Fibroblast of villous mesenchyme (primary cell): ENCODE data around the gene PPP3CB. TPM values are rescaled to one million over a fixed set of nuclear protein-coding genes. Genes with fewer than 3 reads are reported as not detected.
"Not testable (repeated sequence)": the region's sequence is repeated elsewhere in the genome, so short reads cannot be mapped to it uniquely, and the experiment has no call there.

Source experiments
- DNase-seq: peaks from one replicate; pipeline ENCODE4 v3.0.0-alpha.2; 2010; ENCODE audit warnings: low read depth
- H3K4me3 ChIP-seq: 2 replicates; pipeline ENCODE4 v1.5.1; 2011; ENCODE audit warnings: low read depth, mild to moderate bottlenecking, low read length
- total RNA-seq: library from RNA; depleted of rRNA; stranded (reverse); fragments of >200 nt; gene quantifications from 2 replicates; pipeline ENCODE4 v1.2.3, GENCODE V29; 2012
- TF ChIP-seq, protein P1 (sequence below): IDR thresholded peaks from 2 replicates; pipeline ENCODE4 v1.5.1; 2012; ENCODE audit warnings: low read depth, mild to moderate bottlenecking, low read length; ENCODE audit not compliant: insufficient read depth

The PPP3CB gene
- total RNA-seq, 1 donor = 27.2 TPM

DNA sequence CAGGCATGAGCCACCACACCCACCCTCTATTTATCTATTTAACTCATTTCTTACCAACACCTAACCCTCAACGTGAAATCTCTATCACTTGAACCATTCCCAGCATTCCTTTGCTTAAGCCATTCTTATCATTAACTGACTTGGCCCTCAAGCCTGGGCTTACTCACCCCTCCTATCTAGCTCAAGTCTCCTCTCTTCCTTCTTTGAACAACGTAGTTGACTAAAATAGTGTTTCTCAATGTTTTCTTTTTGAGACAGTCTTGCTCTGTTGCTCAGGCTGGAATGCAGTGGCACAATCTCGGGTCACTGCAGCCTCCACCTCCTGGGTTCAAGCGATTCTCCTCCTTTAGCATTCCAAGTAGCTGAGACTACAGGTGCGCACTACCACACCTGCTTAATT is 89.0 kb downstream of the PPP3CB start:
- H3K4me3 ChIP-seq = no peak overlapping the region
- TF ChIP-seq, protein P1, sequence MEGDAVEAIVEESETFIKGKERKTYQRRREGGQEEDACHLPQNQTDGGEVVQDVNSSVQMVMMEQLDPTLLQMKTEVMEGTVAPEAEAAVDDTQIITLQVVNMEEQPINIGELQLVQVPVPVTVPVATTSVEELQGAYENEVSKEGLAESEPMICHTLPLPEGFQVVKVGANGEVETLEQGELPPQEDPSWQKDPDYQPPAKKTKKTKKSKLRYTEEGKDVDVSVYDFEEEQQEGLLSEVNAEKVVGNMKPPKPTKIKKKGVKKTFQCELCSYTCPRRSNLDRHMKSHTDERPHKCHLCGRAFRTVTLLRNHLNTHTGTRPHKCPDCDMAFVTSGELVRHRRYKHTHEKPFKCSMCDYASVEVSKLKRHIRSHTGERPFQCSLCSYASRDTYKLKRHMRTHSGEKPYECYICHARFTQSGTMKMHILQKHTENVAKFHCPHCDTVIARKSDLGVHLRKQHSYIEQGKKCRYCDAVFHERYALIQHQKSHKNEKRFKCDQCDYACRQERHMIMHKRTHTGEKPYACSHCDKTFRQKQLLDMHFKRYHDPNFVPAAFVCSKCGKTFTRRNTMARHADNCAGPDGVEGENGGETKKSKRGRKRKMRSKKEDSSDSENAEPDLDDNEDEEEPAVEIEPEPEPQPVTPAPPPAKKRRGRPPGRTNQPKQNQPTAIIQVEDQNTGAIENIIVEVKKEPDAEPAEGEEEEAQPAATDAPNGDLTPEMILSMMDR = no peak
- no peak for DNase-seq

DNA sequence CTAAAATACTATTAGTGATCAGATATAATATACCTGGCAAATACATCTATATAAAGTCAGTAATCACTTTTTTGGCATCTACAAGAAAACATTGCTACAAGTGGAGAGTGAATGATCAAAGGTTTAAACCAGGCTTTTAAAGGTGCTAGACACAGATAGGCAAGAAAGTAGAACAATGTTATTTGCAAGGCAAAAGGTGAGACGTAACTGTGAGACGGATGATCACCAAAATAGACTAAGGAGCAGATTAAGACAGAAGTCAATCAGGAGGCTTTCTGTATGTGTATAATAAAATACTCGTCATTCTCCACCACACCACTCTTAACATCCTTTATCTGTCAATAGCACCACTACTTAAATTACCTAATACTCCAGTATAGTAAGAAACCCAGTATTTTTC is 90.3 kb downstream of the PPP3CB start:
- TF ChIP-seq, protein P1 = no peak
- H3K4me3 ChIP-seq = no peak overlapping the region
- no peak for DNase-seq

DNA sequence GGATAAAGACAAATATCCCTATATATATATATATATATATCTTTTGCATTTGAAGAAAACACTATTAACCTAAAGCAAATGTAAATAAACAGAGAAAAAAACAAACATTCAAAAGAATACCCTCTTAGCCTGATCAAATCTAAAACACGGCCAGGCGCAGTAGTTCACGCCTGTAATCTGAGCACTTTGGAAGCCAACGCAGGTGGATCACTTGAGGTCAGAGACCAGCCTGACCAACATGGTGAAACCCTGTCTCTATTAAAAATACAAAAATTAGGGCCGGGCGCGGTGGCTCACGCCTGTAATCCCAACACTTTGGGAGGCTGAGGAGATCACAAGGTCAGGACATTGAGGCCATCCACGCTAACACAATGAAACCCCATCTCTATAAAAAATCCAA is 91.1 kb downstream of the PPP3CB start:
- DNase-seq = no peak
- TF ChIP-seq, protein P1 = no peak
- no peak overlapping the region for H3K4me3 ChIP-seq

DNA sequence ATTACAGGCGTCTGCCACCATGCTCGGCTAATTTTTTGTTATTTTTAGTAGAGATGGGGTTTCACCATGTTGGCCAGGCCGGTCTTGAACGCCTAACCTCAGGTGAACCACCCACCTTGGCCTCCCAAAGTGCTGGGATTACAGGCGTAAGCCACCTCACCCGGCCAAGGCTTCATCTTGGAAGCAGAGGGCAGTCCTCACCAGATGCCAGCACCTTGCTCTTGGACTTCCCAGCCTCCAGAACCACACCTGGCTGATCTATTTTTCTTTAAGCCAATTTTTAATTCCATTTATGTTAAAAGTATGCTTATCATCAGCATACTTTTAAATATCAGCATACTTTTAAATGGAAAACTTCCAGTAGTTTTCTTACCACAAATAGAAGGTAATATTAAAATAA is 94.2 kb downstream of the PPP3CB start:
- TF ChIP-seq, protein P1 = no peak
- no peak overlapping the region for H3K4me3 ChIP-seq
- no peak for DNase-seq

DNA sequence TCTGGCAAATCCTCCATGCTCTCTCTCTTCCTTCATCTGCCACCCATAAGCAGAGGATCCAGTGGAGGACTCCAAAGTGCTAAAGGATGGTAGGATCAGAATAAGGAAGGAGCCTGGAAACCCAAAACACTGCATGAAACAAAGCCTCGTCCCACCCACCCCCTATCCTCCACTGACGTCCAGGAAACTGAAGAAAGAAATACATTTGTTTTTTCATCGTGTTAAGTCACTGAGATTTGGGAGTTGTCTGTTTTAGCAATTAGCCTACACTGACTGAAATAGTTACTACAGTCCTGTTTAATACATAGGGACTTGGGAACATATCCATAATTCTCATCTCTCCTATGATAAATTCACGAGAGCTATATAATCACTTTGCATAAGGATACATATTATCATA is 96.8 kb downstream of the PPP3CB start:
- TF ChIP-seq, protein P1 = no peak
- DNase-seq = no peak
- no peak overlapping the region for H3K4me3 ChIP-seq

DNA sequence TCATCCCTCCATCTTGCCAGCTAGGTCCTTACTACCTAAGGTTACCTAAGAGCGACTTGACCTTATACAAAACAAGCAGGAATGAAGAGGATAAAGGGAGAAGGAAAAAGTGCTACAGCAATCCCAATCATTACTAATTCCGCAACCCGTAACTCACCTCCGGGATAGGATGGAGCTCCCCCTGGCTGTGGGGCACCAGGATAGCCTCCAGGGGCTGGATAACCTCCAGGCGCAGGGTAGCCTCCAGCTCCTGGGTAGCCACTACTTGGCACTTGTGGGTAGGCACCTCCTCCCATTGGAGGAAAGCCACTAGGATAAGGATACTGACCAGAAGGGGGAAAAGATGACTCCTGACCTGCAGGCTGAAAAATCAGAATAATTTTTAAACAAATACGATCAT is 97.8 kb downstream of the PPP3CB start:
- TF ChIP-seq, protein P1 = peak; percentile 9
- no peak for DNase-seq
- H3K4me3 ChIP-seq = no peak overlapping the region

DNA sequence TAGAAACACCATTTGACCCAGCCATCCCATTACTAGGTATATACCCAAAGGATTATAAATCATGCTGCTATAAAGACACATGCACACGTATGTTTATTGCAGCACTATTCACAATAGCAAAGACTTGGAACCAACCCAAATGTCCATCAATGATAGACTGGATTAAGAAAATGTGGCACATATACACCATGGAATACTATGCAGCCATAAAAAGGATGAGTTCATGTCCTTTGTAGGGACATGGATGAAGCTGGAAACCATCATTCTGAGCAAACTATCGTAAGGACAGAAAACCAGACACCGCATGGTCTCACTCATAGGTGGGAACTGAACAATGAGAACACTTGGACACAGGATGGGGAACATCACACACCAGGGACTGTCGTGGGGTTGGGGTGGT is 101.5 kb downstream of the PPP3CB start:
- not testable (repeated sequence) for H3K4me3 ChIP-seq, DNase-seq

DNA sequence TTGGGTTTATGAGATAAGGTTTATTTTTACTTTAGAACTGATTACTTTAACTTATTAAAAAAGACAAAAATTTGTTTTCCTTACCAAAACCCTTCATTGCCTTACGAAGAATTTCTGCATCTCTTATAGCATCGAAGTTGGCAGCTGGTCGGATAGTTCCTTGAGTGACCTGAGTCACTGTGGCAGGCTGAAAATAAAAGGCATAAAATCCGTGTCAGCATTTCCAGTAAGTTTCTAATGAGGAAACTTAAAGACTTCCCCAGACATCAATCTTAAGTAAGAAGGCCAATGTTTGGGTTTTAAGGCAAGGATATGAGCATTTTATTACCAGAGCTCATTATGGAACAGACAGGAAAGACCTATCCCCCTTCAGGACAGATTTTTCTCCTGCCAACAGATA is 107.6 kb downstream of the PPP3CB start:
- no peak overlapping the region for H3K4me3 ChIP-seq
- TF ChIP-seq, protein P1 = no peak
- DNase-seq = no peak
